ENCODE data around the gene ERC2. TPM values are rescaled to one million over a fixed set of nuclear protein-coding genes. Genes with fewer than 3 reads are reported as not detected.

The ERC2 gene
- total RNA-seq, 3 donors from 2014 or later = 0.64 to 7.3 (median 1.3) TPM

GRCh38 chr3:55697177-55697865, 770.9 kb downstream of the ERC2 start:
- TF ChIP-seq POLR2AphosphoS5 (IDR thresholded peaks at IDR 0.05) (no peak), POLR2A (IDR thresholded peaks at IDR 0.05) (no peak)
- TF ChIP-seq, protein P1, sequence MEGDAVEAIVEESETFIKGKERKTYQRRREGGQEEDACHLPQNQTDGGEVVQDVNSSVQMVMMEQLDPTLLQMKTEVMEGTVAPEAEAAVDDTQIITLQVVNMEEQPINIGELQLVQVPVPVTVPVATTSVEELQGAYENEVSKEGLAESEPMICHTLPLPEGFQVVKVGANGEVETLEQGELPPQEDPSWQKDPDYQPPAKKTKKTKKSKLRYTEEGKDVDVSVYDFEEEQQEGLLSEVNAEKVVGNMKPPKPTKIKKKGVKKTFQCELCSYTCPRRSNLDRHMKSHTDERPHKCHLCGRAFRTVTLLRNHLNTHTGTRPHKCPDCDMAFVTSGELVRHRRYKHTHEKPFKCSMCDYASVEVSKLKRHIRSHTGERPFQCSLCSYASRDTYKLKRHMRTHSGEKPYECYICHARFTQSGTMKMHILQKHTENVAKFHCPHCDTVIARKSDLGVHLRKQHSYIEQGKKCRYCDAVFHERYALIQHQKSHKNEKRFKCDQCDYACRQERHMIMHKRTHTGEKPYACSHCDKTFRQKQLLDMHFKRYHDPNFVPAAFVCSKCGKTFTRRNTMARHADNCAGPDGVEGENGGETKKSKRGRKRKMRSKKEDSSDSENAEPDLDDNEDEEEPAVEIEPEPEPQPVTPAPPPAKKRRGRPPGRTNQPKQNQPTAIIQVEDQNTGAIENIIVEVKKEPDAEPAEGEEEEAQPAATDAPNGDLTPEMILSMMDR (IDR thresholded peaks at IDR 0.05) = no peak
- intact Hi-C loops (cut with DNase I; ENCODE audit: low total_unique reads) = no loop called here
- DNase-seq (ENCODE audit: low spot score in 2 of 2) = no peak
- Histone ChIP-seq H3K4me1 (no peaks in the 10 kb centered on the region), H3K4me3 (no peak overlapping the region), H3K9me3 (no peaks in the 10 kb centered on the region), H3K36me3 (no peaks in the 10 kb centered on the region), H3K27me3 (no peaks in the 10 kb centered on the region), H3K27ac (no peak overlapping the region)

DNA sequence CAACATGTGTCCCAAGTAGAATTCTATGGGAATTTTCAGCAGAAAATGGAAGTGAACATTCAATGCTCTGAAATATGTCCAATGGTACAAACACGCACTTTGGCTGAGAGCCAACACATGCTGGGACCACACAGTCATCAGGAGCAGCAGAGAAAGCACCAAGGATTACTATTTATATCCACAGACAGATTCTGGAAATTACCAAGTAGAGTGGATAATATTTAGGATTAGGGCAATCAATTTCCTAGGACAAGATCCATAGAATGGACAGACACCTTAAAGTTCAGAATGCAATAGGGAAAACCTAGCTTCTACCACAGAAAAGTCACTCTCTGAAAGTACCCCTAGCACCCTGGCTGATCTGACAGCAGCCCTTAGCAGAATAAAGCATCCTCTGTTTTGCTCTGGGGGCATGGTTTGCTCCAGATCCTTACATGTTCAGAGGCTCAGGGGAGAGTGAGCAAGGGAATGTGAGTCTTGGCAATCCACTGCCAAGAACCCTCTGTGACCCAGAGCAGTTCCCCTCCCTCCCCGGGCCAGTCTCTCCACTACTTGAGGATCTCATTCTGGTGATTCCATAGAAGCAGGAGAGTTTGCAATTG, 775.2 kb downstream of the ERC2 start:
- no peak overlapping the region for H3K4me3 ChIP-seq
- H3K36me3 ChIP-seq = no peaks in the 10 kb centered on the region
- H3K27me3 ChIP-seq = no peaks in the 10 kb centered on the region
- intact Hi-C loops (cut with DNase I; ENCODE audit: low total_unique reads) = loop anchor here (5.0 kb wide), 1 partner anchor 76 kb away; no protein-coding TSS in a partner anchor
- DNase-seq (ENCODE audit: low spot score in 2 of 2) = no peak
- H3K27ac ChIP-seq = no peak overlapping the region
- TF ChIP-seq POLR2AphosphoS5 (IDR thresholded peaks at IDR 0.05) = no peak
- no peaks in the 10 kb centered on the region for H3K9me3 ChIP-seq
- no peaks in the 10 kb centered on the region for H3K4me1 ChIP-seq

DNA sequence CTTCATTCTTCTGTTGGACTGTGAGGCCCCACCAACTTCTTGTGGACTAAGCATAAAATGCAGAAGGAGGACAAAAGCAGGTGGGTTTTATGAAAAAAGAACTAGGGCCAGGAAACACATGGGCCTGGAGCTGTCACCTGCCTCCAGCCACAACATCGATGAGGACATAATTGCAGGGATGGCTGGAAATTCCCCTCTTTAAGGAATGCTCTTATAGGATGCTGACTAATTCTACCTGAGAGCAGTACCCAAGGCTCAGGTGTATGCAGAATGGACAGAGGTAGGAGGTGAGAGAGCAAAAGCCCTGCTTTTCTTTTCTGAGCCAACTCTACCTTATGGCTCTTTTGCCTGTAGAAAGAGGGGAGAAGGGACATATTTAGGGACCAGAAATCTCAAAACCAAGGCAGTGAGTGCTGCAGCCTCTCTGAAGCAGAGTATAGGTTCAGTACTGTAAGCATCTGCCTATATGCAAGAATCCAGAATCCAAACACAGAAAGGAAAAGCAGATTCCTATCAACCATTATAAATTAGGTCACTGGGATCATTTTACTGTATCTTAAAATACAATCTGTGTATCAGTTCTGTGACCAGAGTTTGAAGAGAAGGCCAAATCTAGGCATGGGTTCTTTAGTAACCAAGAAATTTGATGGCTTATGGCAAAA, 775.8 kb downstream of the ERC2 start:
- TF ChIP-seq, protein P1 (IDR thresholded peaks at IDR 0.05) = no peak
- TF ChIP-seq POLR2A (IDR thresholded peaks at IDR 0.05) = no peak
- TF ChIP-seq POLR2AphosphoS5 (IDR thresholded peaks at IDR 0.05) = no peak
- H3K4me1 ChIP-seq = no peaks in the 10 kb centered on the region
- intact Hi-C loops (cut with DNase I; ENCODE audit: low total_unique reads) = loop anchor here (5.0 kb wide), 1 partner anchor 75 kb away; no protein-coding TSS in a partner anchor
- no peak overlapping the region for H3K27ac ChIP-seq
- H3K27me3 ChIP-seq = no peaks in the 10 kb centered on the region
- DNase-seq (ENCODE audit: low spot score in 2 of 2) = no peak
- no peaks in the 10 kb centered on the region for H3K36me3 ChIP-seq
- H3K4me3 ChIP-seq = no peak overlapping the region
- no peaks in the 10 kb centered on the region for H3K9me3 ChIP-seq

GRCh38 chr3:55691141-55691540, 777.1 kb downstream of the ERC2 start:
- Histone ChIP-seq H3K36me3 (no peaks in the 10 kb centered on the region), H3K27me3 (no peaks in the 10 kb centered on the region), H3K27ac (no peak overlapping the region), H3K4me1 (no peaks in the 10 kb centered on the region), H3K9me3 (no peaks in the 10 kb centered on the region), H3K4me3 (no peak overlapping the region)
- TF ChIP-seq POLR2A (IDR thresholded peaks at IDR 0.05) (no peak), POLR2AphosphoS5 (IDR thresholded peaks at IDR 0.05) (no peak)
- TF ChIP-seq, protein P1 (IDR thresholded peaks at IDR 0.05) = no peak
- DNase-seq (ENCODE audit: low spot score in 2 of 2) = no peak
- intact Hi-C loops (cut with DNase I; ENCODE audit: low total_unique reads) = loop anchor here (5.0 kb wide), 1 partner anchor 74 kb away; no protein-coding TSS in a partner anchor

GRCh38 chr3:55690726-55691125, 777.5 kb downstream of the ERC2 start:
- intact Hi-C loops (cut with DNase I; ENCODE audit: low total_unique reads) = loop anchor here (5.0 kb wide), 1 partner anchor 73 kb away; no protein-coding TSS in a partner anchor
- TF ChIP-seq, protein P1 (IDR thresholded peaks at IDR 0.05) = no peak
- TF ChIP-seq POLR2AphosphoS5 (IDR thresholded peaks at IDR 0.05) = no peak
- TF ChIP-seq POLR2A (IDR thresholded peaks at IDR 0.05) = no peak
- Histone ChIP-seq H3K36me3 (no peaks in the 10 kb centered on the region), H3K9me3 (no peaks in the 10 kb centered on the region), H3K4me3 (no peak overlapping the region), H3K27ac (no peak overlapping the region), H3K4me1 (no peaks in the 10 kb centered on the region), H3K27me3 (no peaks in the 10 kb centered on the region)
- no peak for DNase-seq (ENCODE audit: low spot score in 2 of 2)

Data from breast epithelium (tissue), 4 donors.